GM12873 (cell line): ENCODE results near the gene PRSS56.

Experiments
- CTCF ChIP-seq: IDR thresholded peaks from 2 replicates; pipeline ENCODE4 v1.5.1; 2012; ENCODE audit warnings: low read depth, mild to moderate bottlenecking, moderate library complexity, low read length, control low read depth; ENCODE audit not compliant: insufficient read depth; ENCODE audit errors: missing control alignments

The PRSS56 gene

DNA sequence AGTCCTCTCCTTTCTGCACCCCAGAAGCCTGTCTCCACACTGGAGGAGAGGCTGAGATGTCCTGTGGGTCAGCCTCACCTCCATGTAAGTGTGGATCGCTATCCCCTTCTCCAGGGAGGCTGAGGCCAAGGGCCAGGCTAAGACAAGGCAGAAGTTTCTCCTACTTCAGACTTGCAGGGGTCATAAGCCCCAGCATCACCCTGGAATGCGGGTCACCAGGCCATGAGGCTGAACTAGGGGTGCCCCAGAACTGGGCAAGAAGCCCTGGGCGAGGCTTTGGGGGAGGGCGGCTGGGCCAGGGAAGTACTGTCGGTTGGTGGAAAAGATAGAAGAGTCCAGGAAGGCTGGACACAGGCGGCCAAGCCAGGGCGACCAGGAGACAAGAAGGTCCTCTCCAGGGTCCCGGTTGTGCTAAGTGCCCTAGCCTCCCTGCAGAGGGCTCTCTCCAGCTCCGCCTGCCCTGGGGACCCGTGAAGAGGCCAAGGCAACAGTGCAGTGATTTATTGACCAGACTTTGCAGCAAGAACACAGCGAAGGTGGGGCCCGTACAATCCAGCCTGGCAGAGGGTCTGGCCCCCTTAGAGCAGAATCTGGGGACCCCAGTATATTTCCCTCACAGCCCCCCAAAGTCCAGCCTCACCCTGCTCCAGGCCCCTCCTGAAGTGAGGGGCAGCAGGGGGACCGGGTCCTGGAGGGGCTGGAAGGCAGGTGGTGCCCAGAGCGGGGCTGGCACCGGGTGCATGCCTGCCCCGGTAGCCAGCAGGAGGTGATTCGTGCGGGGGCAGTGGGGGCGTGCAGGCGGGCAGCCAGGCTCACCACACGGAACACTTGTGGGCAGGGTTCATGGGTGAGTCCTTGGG is 40.6 kb upstream of the PRSS56 start:
- no peak for TF ChIP-seq CTCF

- no peak for TF ChIP-seq CTCF
Observed at GRCh38 chr2:232480201-232481190, 39.7 kb upstream of the PRSS56 start.

GRCh38 chr2:232481322-232482140 is 38.7 kb upstream of the PRSS56 start:
- TF ChIP-seq CTCF: no peak

- no peak for TF ChIP-seq CTCF
Observed at GRCh38 chr2:232482301-232483238, 37.6 kb upstream of the PRSS56 start.

- TF ChIP-seq CTCF: no peak
Observed at GRCh38 chr2:232483311-232483922, 36.8 kb upstream of the PRSS56 start.

- no peak for TF ChIP-seq CTCF
Observed at GRCh38 chr2:232483923-232484627, 36.1 kb upstream of the PRSS56 start.
